ENCODE measurements around the gene DNAH9. TPM values are rescaled to one million over a fixed set of nuclear protein-coding genes. Genes with fewer than 3 reads are reported as not detected.

Gene DNAH9
- total RNA-seq, 1 donor from 2014 or later, result not detected

DNA sequence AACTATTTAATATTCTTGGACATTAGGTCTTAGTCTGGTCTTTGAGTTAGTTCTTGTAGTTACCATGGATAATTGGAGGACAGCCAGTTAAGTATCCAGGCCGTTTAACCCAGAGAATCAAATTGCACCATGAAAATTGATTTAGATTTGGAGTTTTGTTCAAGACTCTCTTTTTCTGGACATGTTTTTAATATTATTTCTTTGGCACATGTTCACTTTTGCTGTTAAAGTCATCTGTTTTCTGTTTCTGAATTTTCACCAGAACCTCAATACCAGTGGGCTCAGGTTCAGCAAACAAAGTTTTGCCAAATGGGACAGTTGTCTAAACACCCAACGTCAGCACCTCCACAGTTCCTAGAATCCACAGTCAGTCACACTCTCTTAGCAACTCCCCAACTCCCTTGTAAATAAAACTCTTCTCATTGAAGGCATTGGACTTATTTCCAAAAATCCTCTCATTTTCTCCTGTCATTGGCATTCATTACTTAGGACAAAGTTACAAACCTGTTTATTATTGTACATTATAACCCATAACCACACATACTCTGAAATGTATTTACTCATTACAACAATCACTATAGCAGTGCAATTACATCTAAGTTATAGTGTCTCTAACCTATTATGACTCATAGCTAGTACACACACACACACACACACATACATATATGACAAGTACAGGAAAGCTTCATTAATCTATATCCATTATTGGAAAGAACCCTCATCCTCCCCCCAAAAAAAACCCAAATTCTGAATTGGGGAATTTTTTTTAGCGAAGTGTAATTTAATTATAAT is 33.5 kb upstream of the DNAH9 start:
- TF ChIP-seq, protein P1, sequence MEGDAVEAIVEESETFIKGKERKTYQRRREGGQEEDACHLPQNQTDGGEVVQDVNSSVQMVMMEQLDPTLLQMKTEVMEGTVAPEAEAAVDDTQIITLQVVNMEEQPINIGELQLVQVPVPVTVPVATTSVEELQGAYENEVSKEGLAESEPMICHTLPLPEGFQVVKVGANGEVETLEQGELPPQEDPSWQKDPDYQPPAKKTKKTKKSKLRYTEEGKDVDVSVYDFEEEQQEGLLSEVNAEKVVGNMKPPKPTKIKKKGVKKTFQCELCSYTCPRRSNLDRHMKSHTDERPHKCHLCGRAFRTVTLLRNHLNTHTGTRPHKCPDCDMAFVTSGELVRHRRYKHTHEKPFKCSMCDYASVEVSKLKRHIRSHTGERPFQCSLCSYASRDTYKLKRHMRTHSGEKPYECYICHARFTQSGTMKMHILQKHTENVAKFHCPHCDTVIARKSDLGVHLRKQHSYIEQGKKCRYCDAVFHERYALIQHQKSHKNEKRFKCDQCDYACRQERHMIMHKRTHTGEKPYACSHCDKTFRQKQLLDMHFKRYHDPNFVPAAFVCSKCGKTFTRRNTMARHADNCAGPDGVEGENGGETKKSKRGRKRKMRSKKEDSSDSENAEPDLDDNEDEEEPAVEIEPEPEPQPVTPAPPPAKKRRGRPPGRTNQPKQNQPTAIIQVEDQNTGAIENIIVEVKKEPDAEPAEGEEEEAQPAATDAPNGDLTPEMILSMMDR (conservative IDR thresholded peaks at IDR 0.05; ENCODE audit: low read depth, low read length), result no peak
- no peak overlapping the region for H3K4me3 ChIP-seq (ENCODE audit: low read depth, low read length)
- DNase-seq (ENCODE audit: low read depth), result no peak

DNA sequence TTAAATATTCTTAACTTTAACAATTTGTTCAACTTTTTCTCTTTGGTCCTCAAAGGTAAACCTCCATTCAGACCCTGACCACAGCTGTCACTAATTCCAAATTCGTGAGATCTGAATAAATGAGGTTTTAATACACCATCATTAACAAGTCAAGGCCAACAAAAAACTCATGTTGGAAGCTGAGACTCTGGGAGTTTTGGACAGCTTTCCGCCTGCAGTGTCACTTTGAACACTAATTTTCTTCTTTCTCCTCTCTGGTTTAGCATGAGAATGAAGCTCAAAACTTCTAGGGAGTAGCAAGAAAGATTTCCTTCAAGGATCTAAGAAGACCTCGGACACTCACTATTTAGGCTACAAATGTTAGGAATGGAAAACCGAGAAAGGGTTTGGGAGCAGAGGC is 32.7 kb upstream of the DNAH9 start:
- no peak for DNase-seq (ENCODE audit: low read depth)

DNA sequence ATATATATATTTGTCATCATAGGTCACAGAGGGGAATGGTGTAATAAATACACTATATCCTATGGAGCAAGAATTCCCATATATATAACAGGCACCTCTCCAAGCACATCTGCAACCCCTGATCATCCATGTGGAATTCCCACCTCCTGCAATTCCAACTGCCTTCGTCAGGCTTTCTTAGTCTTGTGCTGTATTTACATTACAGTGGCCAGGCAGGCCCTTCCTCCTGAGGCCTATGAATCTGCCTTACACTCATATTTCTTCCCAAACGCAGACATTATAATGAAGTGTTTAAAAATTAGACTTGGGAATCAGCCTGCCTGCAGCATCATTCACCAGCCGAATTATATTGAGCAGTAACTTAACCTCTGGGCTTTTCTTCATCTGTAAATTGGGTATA is 19.3 kb upstream of the DNAH9 start:
- H3K4me3 ChIP-seq (ENCODE audit: low read depth, low read length), result no peak overlapping the region
- DNase-seq (ENCODE audit: low read depth), result no peak
- TF ChIP-seq, protein P1 (conservative IDR thresholded peaks at IDR 0.05; ENCODE audit: low read depth, low read length), result no peak

More for the DNA sequence above, 32.7 kb upstream of the DNAH9 start:
- no peak overlapping the region for H3K4me3 ChIP-seq (ENCODE audit: low read depth, low read length)
- TF ChIP-seq, protein P1 (conservative IDR thresholded peaks at IDR 0.05; ENCODE audit: low read depth, low read length), result no peak

DNA sequence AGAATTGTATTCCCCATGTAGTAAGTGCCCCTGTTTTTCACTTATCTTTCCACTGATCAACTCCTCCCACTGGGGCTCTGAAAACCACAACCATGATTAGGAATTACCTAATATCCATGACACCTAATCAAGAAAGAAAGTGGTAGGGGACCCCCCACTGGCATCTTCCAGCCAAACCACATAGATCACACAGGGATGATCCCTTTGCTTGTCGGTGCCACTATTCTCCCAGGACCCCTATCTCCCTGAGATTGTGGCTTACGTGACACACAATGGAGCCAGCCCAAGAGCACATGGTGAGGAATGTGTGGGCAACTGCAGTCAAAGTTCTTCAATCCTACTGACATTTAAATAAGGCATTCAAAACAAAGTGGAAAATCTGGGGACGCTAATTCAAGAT is 17.6 kb upstream of the DNAH9 start:
- DNase-seq (ENCODE audit: low read depth), result no peak
- TF ChIP-seq, protein P1 (conservative IDR thresholded peaks at IDR 0.05; ENCODE audit: low read depth, low read length), result no peak
- no peak overlapping the region for H3K4me3 ChIP-seq (ENCODE audit: low read depth, low read length)

DNA sequence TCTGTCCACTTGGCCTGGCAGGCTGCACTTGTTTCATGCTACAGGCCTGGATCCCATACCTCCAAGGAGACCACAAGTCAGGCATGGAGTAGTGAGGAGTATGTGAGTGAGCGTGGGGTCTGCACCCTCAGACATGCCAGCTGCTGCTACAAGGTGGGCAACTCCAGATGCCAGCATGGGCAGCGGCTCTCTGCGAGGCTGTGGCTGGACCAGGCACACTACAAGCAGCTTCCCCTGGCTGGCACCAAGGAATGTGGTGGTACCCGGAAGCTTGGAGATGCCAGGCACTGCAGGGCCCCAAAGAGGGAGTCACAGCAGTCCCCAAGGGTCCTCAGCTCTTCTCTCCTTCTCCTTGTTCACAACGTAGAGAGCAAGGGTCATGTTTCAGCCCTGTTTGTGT is 16.1 kb upstream of the DNAH9 start:
- H3K4me3 ChIP-seq (ENCODE audit: low read depth, low read length), result no peak overlapping the region
- TF ChIP-seq, protein P1 (conservative IDR thresholded peaks at IDR 0.05; ENCODE audit: low read depth, low read length), result no peak
- no peak for DNase-seq (ENCODE audit: low read depth)

DNA sequence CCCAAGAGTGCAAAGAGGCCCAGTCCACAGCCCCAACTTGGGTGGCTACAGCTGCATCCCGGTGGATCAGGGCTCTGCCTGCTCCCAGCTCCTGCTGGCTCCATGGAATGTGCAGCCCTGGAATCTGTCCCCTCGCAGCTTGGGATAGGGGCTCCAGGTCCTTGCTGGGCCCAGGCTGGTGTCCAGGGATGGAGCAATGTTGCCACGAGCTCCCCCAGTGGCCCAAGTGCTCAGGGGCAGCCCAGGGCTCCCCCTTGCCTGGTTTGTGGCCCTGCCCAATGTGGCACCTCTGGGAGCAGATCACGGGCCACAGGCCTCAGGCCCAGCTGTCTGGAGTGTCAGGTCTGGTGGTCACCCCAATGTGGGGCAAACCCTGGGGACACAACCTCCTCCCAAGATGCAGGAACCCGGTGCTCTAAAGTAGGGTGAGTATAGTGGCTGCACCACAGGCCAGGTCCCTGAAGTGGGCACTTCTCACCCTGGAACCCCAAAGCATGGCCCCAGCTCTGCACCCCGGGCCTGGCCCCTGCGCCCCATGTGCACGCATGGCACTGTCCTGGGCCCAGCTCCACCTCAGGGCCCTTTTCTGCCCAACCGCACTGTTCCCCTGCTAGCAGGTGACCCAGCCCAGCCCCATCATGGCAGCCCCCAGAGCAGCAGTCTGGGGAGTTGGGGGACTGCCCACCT is 14.8 kb upstream of the DNAH9 start:
- TF ChIP-seq, protein P1 (conservative IDR thresholded peaks at IDR 0.05; ENCODE audit: low read depth, low read length), result no peak
- H3K4me3 ChIP-seq (ENCODE audit: low read depth, low read length), result no peak overlapping the region
- DNase-seq (ENCODE audit: low read depth), result no peak
